ENCODE results near the gene FBXO21.

FBXO21 gene

GRCh38 chr12:117158911-117159553 is 31.2 kb downstream of the FBXO21 start:
- H3K4me3 ChIP-seq (ENCODE audit: control insufficient read depth, low read depth, low read length), result no peak overlapping the region
- DNase-seq (ENCODE audit: low read depth), result no peak
- TF ChIP-seq CTCF (conservative IDR thresholded peaks at IDR 0.05; ENCODE audit: control insufficient read depth, insufficient read depth, low read depth, low read length), result no peak

- DNase-seq (ENCODE audit: low read depth), result no peak
- no peak overlapping the region for H3K4me3 ChIP-seq (ENCODE audit: control insufficient read depth, low read depth, low read length)
- no peak for TF ChIP-seq CTCF (conservative IDR thresholded peaks at IDR 0.05; ENCODE audit: control insufficient read depth, insufficient read depth, low read depth, low read length)
These were observed 32.2 kb downstream of the FBXO21 start for GRCh38 chr12:117158096-117158495.

- DNase-seq (ENCODE audit: low read depth), result peak; percentile 36
- peak; percentile 50 for TF ChIP-seq CTCF (conservative IDR thresholded peaks at IDR 0.05; ENCODE audit: control insufficient read depth, insufficient read depth, low read depth, low read length)
- no peak overlapping the region for H3K4me3 ChIP-seq (ENCODE audit: control insufficient read depth, low read depth, low read length)
These were observed 34.8 kb downstream of the FBXO21 start for GRCh38 chr12:117155278-117156060.

- no peak overlapping the region for H3K4me3 ChIP-seq (ENCODE audit: control insufficient read depth, low read depth, low read length)
- DNase-seq (ENCODE audit: low read depth), result no peak
- TF ChIP-seq CTCF (conservative IDR thresholded peaks at IDR 0.05; ENCODE audit: control insufficient read depth, insufficient read depth, low read depth, low read length), result no peak
These were observed 37.2 kb downstream of the FBXO21 start for GRCh38 chr12:117152793-117153775.

GRCh38 chr12:117151403-117152031 is 38.8 kb downstream of the FBXO21 start:
- H3K4me3 ChIP-seq (ENCODE audit: control insufficient read depth, low read depth, low read length), result no peak overlapping the region
- TF ChIP-seq CTCF (conservative IDR thresholded peaks at IDR 0.05; ENCODE audit: control insufficient read depth, insufficient read depth, low read depth, low read length), result no peak
- DNase-seq (ENCODE audit: low read depth), result peak; percentile 47

- no peak overlapping the region for H3K4me3 ChIP-seq (ENCODE audit: control insufficient read depth, low read depth, low read length)
- no peak for TF ChIP-seq CTCF (conservative IDR thresholded peaks at IDR 0.05; ENCODE audit: control insufficient read depth, insufficient read depth, low read depth, low read length)
- no peak for DNase-seq (ENCODE audit: low read depth)
These were observed 40.8 kb downstream of the FBXO21 start for GRCh38 chr12:117149431-117149830.

All from fibroblast of mammary gland (primary cell).